Right lobe of liver (tissue), 6 donors: ENCODE results near the gene MUSTN1. TPM values are rescaled to one million over a fixed set of nuclear protein-coding genes. Genes with fewer than 3 reads are reported as not detected.

Source experiments
- ATAC-seq, 4 donors: fragments of 200-7000 bp; cut with Tn5 transposase; one replicate each; pipeline ENCODE4 v1.9.1; 2020; ENCODE audit warnings: mild to moderate bottlenecking in 4 of 4, moderate library complexity in 4 of 4
- DNase-seq, 3 donors: peaks; one replicate each; pipeline ENCODE4 v3.0.0-alpha.2; 2020
- H3K27ac ChIP-seq, 3 donors: fragments of 200-600 bp; one replicate each; pipeline ENCODE4 v1.8.0; 2022
- H3K27me3 ChIP-seq, 2 donors: fragments of 200-600 bp; one replicate each; pipeline ENCODE4 v1.8.0; 2022
- H3K36me3 ChIP-seq, 4 donors: fragments of 200-600 bp; sonication (generic) in 1 of 4; one replicate each; pipeline versions ENCODE4 v1.5.1 to v1.8.0; 2017 to 2022; ENCODE audit warnings: control low read depth in 1 of 4
- H3K4me1 ChIP-seq, 4 donors: fragments of 200-600 bp; sonication (generic) in 1 of 4; one replicate each; pipeline versions ENCODE4 v1.5.1 to v1.8.0; 2017 to 2022; ENCODE audit warnings: control low read depth in 1 of 4
- H3K4me3 ChIP-seq, 3 donors: fragments of 200-600 bp; one replicate each; pipeline ENCODE4 v1.8.0; 2022
- H3K9me3 ChIP-seq, 4 donors: fragments of 200-600 bp; sonication (generic) in 1 of 4; one replicate each; pipeline versions ENCODE4 v1.5.1 to v1.8.0; 2017 to 2022; ENCODE audit warnings: control low read depth in 1 of 4
- CTCF ChIP-seq, 4 donors: fragments of 200-600 bp in 3 of 4; fragments of 450-650 bp in 1 of 4; IDR thresholded peaks; one replicate each; pipeline versions ENCODE4 v1.5.1 to v1.8.0; 2016 to 2022; ENCODE audit warnings: antibody characterized with exemption in 4 of 4, mild to moderate bottlenecking in 2 of 4
- POLR2A ChIP-seq: fragments of 450-650 bp; IDR thresholded peaks from one replicate; pipeline ENCODE4 v1.6.1; 2017; ENCODE audit warnings: antibody characterized with exemption, mild to moderate bottlenecking
- WGBS: methylation state at CpG from one replicate; pipeline ENCODE4 v1.1.6; 2018; ENCODE audit warnings: low coverage, low lambda C conversion rate; ENCODE audit not compliant: insufficient coverage; ENCODE audit errors: missing lambda C conversion rate; 5-methylcytosine and 5-hydroxymethylcytosine counted together
- intact Hi-C, 2 donors: fragments of 100-400 bp; cut with DNase I; formaldehyde crosslinking; loops; one replicate each; pipeline versions ENCODE4 v1.11.2 to v1.14.1; 2022
- total RNA-seq, 6 experiments: library from RNA; depleted of rRNA in 2 of 6; stranded (reverse); fragments of >200 nt in 2 of 6; fragmentation: NEBNext Ultra II Directional in 3 of 6; extraction: Animal tissue kit (Norgen Biotek cat#: 25700) in 3 of 6; gene quantifications; one replicate each; pipeline versions ENCODE4 v1.1.0 to v1.2.4, GENCODE V29; 2016 to 2023
- donor health status: DM: no; HTN: yes; CAD: no.
- donor health status: DM: no; HTN: no; CAD: no.
- donor health status: DM: no; HTN: no; CAD: no.
- donor health status: DM: no; HTN: yes; CAD: no.
- donor health status: DM: no; HTN: yes; CAD: no.

MUSTN1 gene
- total RNA-seq, 6 experiments from 2014 or later: 0.59 to 9.9 (median 5.7) TPM; not detected in 2

DNA sequence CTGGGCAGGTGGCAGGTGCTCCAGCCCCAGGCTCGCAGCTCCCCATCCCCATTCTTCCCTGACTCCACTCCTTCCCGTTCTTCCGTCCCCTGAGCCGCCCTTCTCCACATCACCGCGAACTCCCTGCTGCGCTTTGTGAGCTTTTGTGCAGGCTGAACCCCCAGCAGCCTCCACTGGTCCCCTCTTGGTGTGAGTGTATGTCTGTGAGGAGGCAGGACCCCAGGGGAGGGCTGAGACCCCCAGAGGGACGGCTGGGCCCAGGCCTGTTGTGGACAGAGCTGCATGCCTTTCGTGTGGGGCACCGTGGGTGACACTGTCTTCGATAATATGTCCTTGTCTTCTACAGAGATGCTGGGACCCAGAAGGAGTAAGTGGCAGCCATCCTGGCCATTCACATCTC lies 47.6 kb downstream of the MUSTN1 start:
- no peaks in the 10 kb centered on the region for H3K27me3 ChIP-seq
- no peak overlapping the region for H3K4me3 ChIP-seq
- H3K9me3 ChIP-seq: no peaks in the 10 kb centered on the region
- DNase-seq: peak; percentile 10 to 47 (median 44)
- no peak for ATAC-seq
- intact Hi-C loops: no loop called here
- 93% methylated on average over 7 of the region's 11 CpGs for WGBS
- TF ChIP-seq POLR2A: no peak
- peak overlapping the region in 1 of 3 donors; percentile 70 for H3K27ac ChIP-seq
- H3K36me3 ChIP-seq: peaks cover 0 to 63% (median 28%) of the 10 kb centered on the region in 4 donors
- H3K4me1 ChIP-seq: peaks cover 0 to 76% (median 27%) of the 10 kb centered on the region in 4 donors

DNA sequence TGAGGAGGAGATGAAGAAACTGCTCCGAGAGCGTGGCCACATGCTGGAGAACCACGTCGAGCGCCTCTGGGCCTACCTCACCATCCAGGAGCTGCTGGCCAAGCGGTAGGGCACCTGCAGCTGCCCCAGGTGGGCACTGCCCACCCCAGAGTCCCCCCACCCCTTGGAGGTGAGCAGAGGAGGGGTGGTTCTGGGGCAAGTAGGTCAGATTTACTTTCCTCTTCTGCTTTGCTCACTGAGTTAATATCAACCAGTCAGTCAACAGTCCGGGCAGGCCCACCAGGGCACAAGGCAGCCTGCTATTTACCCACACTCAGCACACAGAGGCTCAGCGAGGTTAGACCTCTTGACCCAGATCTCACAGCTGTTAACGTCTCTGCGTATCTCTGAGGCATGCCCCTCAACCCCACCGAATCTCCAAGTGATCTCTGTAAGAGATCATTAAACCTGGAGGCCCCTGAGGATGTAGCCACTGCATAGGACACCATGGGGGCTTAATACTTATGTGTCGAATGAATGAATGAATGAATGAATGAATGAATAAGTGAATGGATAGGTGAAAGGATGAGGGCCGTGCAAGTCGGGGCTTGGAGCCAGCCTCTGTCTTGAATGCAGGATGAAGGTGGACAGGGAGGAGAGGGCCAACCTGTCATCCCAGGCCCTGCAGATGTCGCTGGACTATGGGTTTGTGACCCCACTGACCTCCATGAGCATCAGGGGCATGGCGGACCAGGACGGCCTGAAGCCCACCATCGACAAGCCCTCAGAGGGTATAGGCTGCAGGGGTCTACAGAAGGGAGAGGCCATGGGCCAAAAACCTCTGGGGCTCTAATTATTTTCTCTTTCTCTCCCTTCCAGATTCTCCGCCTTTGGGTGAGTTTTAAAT lies 48.2 kb downstream of the MUSTN1 start:
- 44% methylated on average over 10 of the region's 19 CpGs for WGBS
- peaks cover 0 to 66% (median 32%) of the 10 kb centered on the region in 4 donors for H3K36me3 ChIP-seq
- intact Hi-C loops: no loop called here
- H3K27me3 ChIP-seq: no peaks in the 10 kb centered on the region
- DNase-seq (peak; percentile 38 to 82 (median 82)), ATAC-seq (peak; percentile 45 to 73 (median 64))
- H3K9me3 ChIP-seq: no peaks in the 10 kb centered on the region
- no peak for TF ChIP-seq POLR2A
- TF ChIP-seq CTCF (IDR thresholded peaks at IDR 0.05): no peak
- peak overlapping the region in 1 of 3 donors; percentile 70 for H3K27ac ChIP-seq
- peaks cover 0 to 76% (median 27%) of the 10 kb centered on the region in 4 donors for H3K4me1 ChIP-seq
- H3K4me3 ChIP-seq: no peak overlapping the region

DNA sequence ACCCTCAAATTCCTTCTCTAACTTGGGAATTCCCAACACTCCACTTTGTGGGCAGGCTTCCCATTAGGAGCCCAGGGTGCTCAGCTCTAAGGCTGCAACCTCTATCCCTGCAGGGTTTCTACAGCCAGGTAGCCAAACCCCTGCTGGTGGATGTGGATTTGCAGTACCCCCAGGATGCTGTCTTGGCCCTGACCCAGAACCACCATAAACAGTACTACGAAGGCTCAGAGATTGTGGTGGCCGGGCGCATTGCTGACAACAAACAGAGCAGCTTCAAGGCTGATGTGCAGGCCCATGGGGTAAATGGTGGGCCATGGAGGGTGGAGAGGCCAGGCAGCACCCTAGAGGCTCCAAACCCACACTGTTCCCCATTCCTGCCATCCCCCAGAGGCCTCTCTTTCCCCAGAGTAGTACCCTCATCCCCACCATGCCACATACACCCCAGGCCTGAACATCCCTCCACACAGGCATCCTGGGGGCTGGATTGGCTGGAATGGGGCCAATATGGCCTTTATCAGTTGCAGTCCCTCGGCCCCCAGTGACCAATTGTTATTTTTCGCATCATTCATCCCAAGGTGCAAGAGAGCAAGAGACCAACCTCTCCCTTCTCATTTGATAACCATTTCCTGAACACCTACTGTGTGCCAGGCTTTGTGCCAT lies 49.8 kb downstream of the MUSTN1 start:
- H3K9me3 ChIP-seq: no peaks in the 10 kb centered on the region
- H3K4me1 ChIP-seq: peaks cover 0 to 81% (median 27%) of the 10 kb centered on the region in 4 donors
- H3K27me3 ChIP-seq: no peaks in the 10 kb centered on the region
- H3K36me3 ChIP-seq: peaks cover 0 to 65% (median 27%) of the 10 kb centered on the region in 4 donors
- H3K27ac ChIP-seq: peak overlapping the region in 1 of 3 donors; percentile 70
- ATAC-seq: no peak
- DNase-seq: peak in 2 of 3 donors; percentile 42 to 46
- WGBS: 81% methylated on average over 2 of the region's 5 CpGs
- TF ChIP-seq CTCF (IDR thresholded peaks at IDR 0.05) (no peak), POLR2A (no peak)
- intact Hi-C loops: no loop called here
- H3K4me3 ChIP-seq: no peak overlapping the region

DNA sequence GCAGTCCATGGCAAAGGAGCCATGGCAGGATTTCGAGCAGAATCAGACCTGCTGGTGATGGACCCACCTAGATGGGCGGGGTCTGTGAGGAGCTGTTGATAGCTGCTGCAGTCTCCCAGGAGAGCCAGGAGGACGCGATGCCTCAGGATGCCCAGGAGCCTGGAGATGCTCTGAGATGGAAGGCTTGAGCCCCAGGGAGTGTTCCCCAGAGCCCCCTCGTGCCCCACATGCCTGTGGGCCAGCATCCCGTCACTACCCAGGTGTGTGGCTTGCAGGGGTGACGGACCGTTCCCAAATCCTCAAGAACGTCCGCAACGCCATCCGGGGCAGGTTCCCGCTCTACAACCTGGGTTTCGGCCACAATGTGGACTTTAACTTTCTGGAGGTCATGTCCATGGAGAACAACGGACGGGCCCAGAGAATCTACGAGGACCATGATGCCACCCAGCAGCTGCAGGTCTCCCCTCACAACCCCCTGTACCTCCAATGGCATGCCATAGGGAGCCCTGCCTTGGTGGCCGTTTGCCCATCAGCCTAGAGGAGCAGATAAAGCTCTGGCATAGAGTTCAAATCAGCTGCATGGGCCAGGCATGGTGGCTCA lies 50.7 kb downstream of the MUSTN1 start:
- H3K36me3 ChIP-seq: peaks cover 0 to 65% (median 22%) of the 10 kb centered on the region in 4 donors
- H3K4me1 ChIP-seq: peaks cover 0 to 83% (median 32%) of the 10 kb centered on the region in 4 donors
- 83% methylated on average over 8 of the region's 18 CpGs for WGBS
- H3K4me3 ChIP-seq: no peak overlapping the region
- H3K27me3 ChIP-seq: no peaks in the 10 kb centered on the region
- intact Hi-C loops: no loop called here
- peak; percentile 18 to 43 (median 42) for DNase-seq
- no peak overlapping the region for H3K27ac ChIP-seq
- ATAC-seq: no peak
- TF ChIP-seq POLR2A (no peak), CTCF (IDR thresholded peaks at IDR 0.05) (no peak)
- no peaks in the 10 kb centered on the region for H3K9me3 ChIP-seq
